Liver (tissue), 9 donors: ENCODE results near the gene ROBO4. TPM values are rescaled to one million over a fixed set of nuclear protein-coding genes. Genes with fewer than 3 reads are reported as not detected.

Experiments
- DNase-seq: peaks from one replicate; pipeline ENCODE4 v3.0.0-alpha.2; 2017; ENCODE audit warnings: low spot score
- H3K27ac ChIP-seq, 2 donors: one replicate each; pipeline ENCODE4 v1.7.0; 2013; ENCODE audit warnings: inconsistent platforms in 2 of 2, low read length in 2 of 2, control low read depth in 1 of 2, low read depth in 1 of 2, mild to moderate bottlenecking in 1 of 2
- H3K27me3 ChIP-seq, 4 donors: one replicate each; pipeline versions ENCODE4 v1.6.1 to v1.7.0; 2013; ENCODE audit warnings: low read length in 3 of 4, inconsistent platforms in 1 of 4, mild to moderate bottlenecking in 1 of 4, moderate library complexity in 1 of 4; ENCODE audit not compliant: control insufficient read depth in 4 of 4, insufficient read depth in 4 of 4
- H3K36me3 ChIP-seq, 4 donors: one replicate each; pipeline versions ENCODE4 v1.6.1 to v1.7.0; 2013; ENCODE audit warnings: low read length in 3 of 4, mild to moderate bottlenecking in 3 of 4, low read depth in 1 of 4, moderate library complexity in 1 of 4; ENCODE audit not compliant: control insufficient read depth in 4 of 4, insufficient read depth in 3 of 4
- H3K4me1 ChIP-seq, 4 donors: one replicate each; pipeline versions ENCODE4 v1.6.1 to v1.7.0; 2013; ENCODE audit warnings: low read length in 3 of 4, mild to moderate bottlenecking in 3 of 4, moderate library complexity in 1 of 4; ENCODE audit not compliant: control insufficient read depth in 4 of 4, insufficient read depth in 4 of 4
- H3K4me3 ChIP-seq, 3 donors: one replicate each; pipeline versions ENCODE4 v1.6.1 to v1.7.0; 2013; ENCODE audit warnings: low read length in 3 of 3, control low read depth in 1 of 3, low read depth in 1 of 3, mild to moderate bottlenecking in 1 of 3
- H3K9ac ChIP-seq, 2 donors: one replicate each; pipeline ENCODE4 v1.7.0; 2013; ENCODE audit warnings: low read length in 2 of 2, mild to moderate bottlenecking in 2 of 2, moderate library complexity in 2 of 2, control low read depth in 1 of 2, low read depth in 1 of 2
- H3K9me3 ChIP-seq, 4 donors: one replicate each; pipeline versions ENCODE4 v1.6.1 to v1.7.0; 2013; ENCODE audit warnings: low read length in 3 of 4; ENCODE audit not compliant: control insufficient read depth in 4 of 4
- ATF3 ChIP-seq: IDR thresholded peaks from 2 replicates; pipeline ENCODE4 v1.6.1; 2016; ENCODE audit warnings: antibody characterized with exemption
- CTCF ChIP-seq: fragments of 150-350 bp; IDR thresholded peaks from 2 replicates; pipeline ENCODE4 v1.5.1; 2017; ENCODE audit warnings: improper control_type of control experiment, low read depth, low read length; ENCODE audit not compliant: missing input control
- EGR1 ChIP-seq, 2 donors: IDR thresholded peaks; 2 replicates each; pipeline ENCODE4 v1.6.1; 2016 to 2018; ENCODE audit warnings: antibody characterized with exemption in 2 of 2, low read depth in 2 of 2
- FOXA1 ChIP-seq: IDR thresholded peaks from 2 replicates; pipeline ENCODE4 v1.6.1; 2016; ENCODE audit warnings: antibody characterized with exemption
- FOXA2 ChIP-seq: IDR thresholded peaks from 2 replicates; pipeline ENCODE4 v1.6.1; 2016; ENCODE audit warnings: antibody characterized with exemption
- GABPA ChIP-seq, 2 donors: IDR thresholded peaks in 1 of 2; conservative IDR thresholded peaks in 1 of 2; 2 replicates each; pipeline ENCODE4 v1.6.1; 2016; ENCODE audit warnings: antibody characterized with exemption in 2 of 2, mild to moderate bottlenecking in 1 of 2, moderate library complexity in 1 of 2
- HNF4A ChIP-seq, 2 donors: conservative IDR thresholded peaks; 2 replicates each; pipeline ENCODE4 v1.6.1; 2016; ENCODE audit warnings: antibody characterized with exemption in 2 of 2, mild to moderate bottlenecking in 2 of 2
- JUND ChIP-seq, 2 donors: IDR thresholded peaks; 2 replicates each; pipeline ENCODE4 v1.6.1; 2016; ENCODE audit warnings: antibody characterized with exemption in 2 of 2
- MAX ChIP-seq: IDR thresholded peaks from 2 replicates; pipeline ENCODE4 v1.6.1; 2016; ENCODE audit warnings: antibody characterized with exemption
- NR2F2 ChIP-seq: IDR thresholded peaks from 2 replicates; pipeline ENCODE4 v1.6.1; 2016; ENCODE audit warnings: antibody characterized with exemption
- RAD21 ChIP-seq, 2 donors: IDR thresholded peaks; 2 replicates each; pipeline ENCODE4 v1.6.1; 2016; ENCODE audit warnings: antibody characterized with exemption in 2 of 2, mild to moderate bottlenecking in 2 of 2
- REST ChIP-seq: IDR thresholded peaks from 2 replicates; pipeline ENCODE4 v1.6.1; 2016; ENCODE audit warnings: antibody characterized with exemption, mild to moderate bottlenecking
- RXRA ChIP-seq, 2 donors: IDR thresholded peaks; 2 replicates each; pipeline ENCODE4 v1.6.1; 2017 to 2018; ENCODE audit warnings: antibody characterized with exemption in 2 of 2, mild to moderate bottlenecking in 1 of 2
- SP1 ChIP-seq: IDR thresholded peaks from 2 replicates; pipeline ENCODE4 v1.6.1; 2018; ENCODE audit warnings: antibody characterized with exemption, mild to moderate bottlenecking
- TAF1 ChIP-seq: conservative IDR thresholded peaks from 2 replicates; pipeline ENCODE4 v1.6.1; 2016; ENCODE audit warnings: antibody characterized with exemption, mild to moderate bottlenecking
- WGBS: extraction: QIAGEN DNeasy Blood & Tissue Kit; methylation state at CpG from one replicate; pipeline ENCODE4 v1.1.7; 2013; 5-methylcytosine and 5-hydroxymethylcytosine counted together
- polyA plus RNA-seq, 2 donors: library from polyadenylated mRNA; stranded (reverse) in 1 of 2; unstranded in 1 of 2; fragments of 200-250 nt in 1 of 2; fragments of >200 nt in 1 of 2; fragmentation: Nextera tagmentation in 1 of 2; extraction: Ambion mirVana in 1 of 2; gene quantifications; one replicate each; pipeline versions ENCODE4 v1.2.1 to v1.2.3, GENCODE V29; 2013 to 2015
- total RNA-seq, 2 donors: library from RNA; depleted of rRNA; stranded (reverse); fragments of >200 nt; gene quantifications; one replicate each; pipeline ENCODE4 v1.2.3, GENCODE V29; 2014
- donor health status: healthy.
- donor health status: healthy.
- donor health status: healthy.
- donor health status: healthy.
- donor health status: healthy.

ROBO4 gene
- total and polyA plus RNA-seq, 4 donors: 2.5 to 17.2 (median 7.6) TPM

- TF ChIP-seq REST (no peak), EGR1 (IDR thresholded peaks at IDR 0.05; ENCODE audit: low read depth in 2 of 2) (no peak), JUND (IDR thresholded peaks at IDR 0.05) (no peak), RAD21 (IDR thresholded peaks at IDR 0.05) (no peak), NR2F2 (no peak), ATF3 (no peak)
Observed at GRCh38 chr11:124880290-124880611, 17.4 kb downstream of the ROBO4 start (continued).

GRCh38 chr11:124879493-124880289 is 18.0 kb downstream of the ROBO4 start:
- Histone ChIP-seq H3K27me3 (no peaks in the 10 kb centered on the region), H3K4me1 (peaks cover 0 to 30% (median 18%) of the 10 kb centered on the region in 4 donors), H3K4me3 (no peak overlapping the region), H3K9me3 (no peaks in the 10 kb centered on the region), H3K27ac (no peak overlapping the region), H3K9ac (no peak overlapping the region), H3K36me3 (no peaks in the 10 kb centered on the region)
- DNase-seq: no peak
- WGBS: 90% methylated on average over 16 of the region's 16 CpGs
- TF ChIP-seq EGR1 (IDR thresholded peaks at IDR 0.05; ENCODE audit: low read depth in 2 of 2): no peak
- TF ChIP-seq RAD21 (IDR thresholded peaks at IDR 0.05): no peak
- TF ChIP-seq MAX: no peak
- TF ChIP-seq GABPA (IDR thresholded peaks at IDR 0.05 in 1 of 2, conservative IDR thresholded peaks at IDR 0.05 in 1 of 2): no peak
- no peak for TF ChIP-seq ATF3
- no peak for TF ChIP-seq JUND (IDR thresholded peaks at IDR 0.05)
- TF ChIP-seq CTCF: no peak
- no peak for TF ChIP-seq RXRA (IDR thresholded peaks at IDR 0.05)
- TF ChIP-seq HNF4A (conservative IDR thresholded peaks at IDR 0.05): no peak
- no peak for TF ChIP-seq REST
- no peak for TF ChIP-seq SP1
- no peak for TF ChIP-seq NR2F2
- no peak for TF ChIP-seq TAF1
- no peak for TF ChIP-seq FOXA2
- TF ChIP-seq FOXA1: no peak
